SK-N-MC (cell line): ENCODE results near the gene AKAP6.

ENCODE experiments used
- DNase-seq: peaks from one replicate; pipeline ENCODE4 v3.0.0-alpha.2; 2011; ENCODE audit warnings: low read depth, low spot score
- H3K27ac ChIP-seq: fragments of 200-600 bp; sonication (generic); 2 replicates; pipeline ENCODE4 v1.5.1; 2016; ENCODE audit warnings: mixed run types
- H3K36me3 ChIP-seq: fragments of 200-600 bp; sonication (generic); 2 replicates; pipeline ENCODE4 v1.6.1; 2017; ENCODE audit warnings: antibody characterized with exemption, low read length, mixed read lengths; ENCODE audit not compliant: insufficient read depth
- H3K4me3 ChIP-seq: fragments of 200-600 bp; sonication (generic); 2 replicates; pipeline ENCODE4 v1.5.1; 2016
- H3K9ac ChIP-seq: fragments of 200-600 bp; sonication (generic); 2 replicates; pipeline ENCODE4 v1.8.0; 2017; ENCODE audit warnings: mixed run types, mixed read lengths; ENCODE audit not compliant: insufficient read length
- H3K9me3 ChIP-seq: fragments of 200-600 bp; sonication (generic); 2 replicates; pipeline ENCODE4 v1.6.1; 2017; ENCODE audit warnings: low read depth, mild to moderate bottlenecking, antibody characterized with exemption, low read length, moderate library complexity, mixed read lengths
- EZH2 ChIP-seq: fragments of 200-600 bp; sonication (generic); IDR thresholded peaks from one replicate; pipeline ENCODE4 v1.6.1; 2017; ENCODE audit warnings: antibody characterized with exemption
- FOXP2 ChIP-seq: optimal IDR thresholded peaks from 2 replicates; pipeline ENCODE3; 2011; ENCODE audit warnings: mild to moderate bottlenecking, moderate library complexity; ENCODE audit not compliant: insufficient read depth; ENCODE audit errors: extremely low read length, control extremely low read depth
- POLR2AphosphoS5 ChIP-seq: IDR thresholded peaks from 2 replicates; pipeline ENCODE4 v1.6.1; 2012; ENCODE audit warnings: mild to moderate bottlenecking, low read depth, low read length, borderline replicate concordance

AKAP6 gene

DNA sequence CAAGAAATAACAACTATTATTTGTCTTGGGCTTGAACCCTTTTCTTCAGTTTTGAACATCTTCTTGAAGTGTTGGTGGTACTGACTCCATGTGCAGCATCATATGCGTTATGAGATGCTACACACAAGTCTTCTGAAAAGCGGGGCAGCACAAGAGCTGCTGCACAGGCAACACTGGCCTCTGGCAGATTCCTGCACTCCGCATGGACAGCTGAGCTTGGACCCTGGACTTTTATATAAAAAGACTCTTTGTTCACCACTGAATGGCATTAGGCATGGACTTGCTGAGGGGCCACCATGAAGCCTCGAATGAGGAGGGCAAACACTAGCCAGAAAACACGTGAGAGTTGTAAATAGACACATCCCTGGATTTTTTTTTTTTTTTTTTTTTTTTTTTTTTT, 398.7 kb downstream of the AKAP6 start:
- DNase-seq: no peak
- Histone ChIP-seq H3K9ac (no peak overlapping the region), H3K36me3 (no peaks in the 10 kb centered on the region), H3K27ac (no peak overlapping the region), H3K9me3 (no peaks in the 10 kb centered on the region), H3K4me3 (no peak overlapping the region)
- TF ChIP-seq EZH2 (no peak), FOXP2 (no peak), POLR2AphosphoS5 (no peak)

DNA sequence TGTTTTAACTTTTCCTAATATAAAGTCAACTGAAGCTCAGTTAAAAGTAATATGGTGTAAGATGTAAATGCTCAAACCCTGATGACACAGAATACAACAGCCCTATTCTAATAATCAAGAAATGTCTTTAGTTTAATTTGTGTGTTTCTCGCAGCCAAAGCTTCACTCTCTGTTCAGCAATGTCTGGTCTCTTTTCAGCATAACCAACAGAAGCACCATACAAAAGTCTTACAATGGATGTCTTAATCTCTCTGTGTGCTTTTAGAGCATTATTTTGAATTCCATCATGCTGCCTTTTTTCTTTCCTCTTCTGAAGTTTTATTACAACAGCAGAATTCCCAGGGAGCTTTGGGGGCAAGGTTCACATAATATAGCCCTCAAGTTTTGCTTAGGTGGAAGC, 399.4 kb downstream of the AKAP6 start:
- DNase-seq: no peak
- no peak overlapping the region for H3K4me3 ChIP-seq

DNA sequence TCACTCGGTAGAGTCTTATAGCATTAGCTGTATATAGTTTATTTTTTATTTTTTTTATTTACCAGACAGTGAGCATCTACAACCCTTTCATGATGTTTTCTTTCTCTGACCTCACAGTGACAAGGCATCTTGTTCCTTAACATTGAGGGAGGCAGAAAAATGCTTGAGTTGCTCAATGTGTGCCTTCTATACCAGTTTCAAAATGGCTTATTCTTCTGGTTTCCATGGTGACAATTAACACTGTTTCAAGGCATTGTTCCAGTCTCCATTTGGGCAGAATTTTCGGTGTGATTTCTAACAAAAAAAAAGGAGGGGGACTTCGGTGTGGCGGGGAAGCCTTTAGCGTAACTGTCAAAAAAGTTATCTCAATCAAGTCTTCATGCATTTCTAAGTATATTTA, 399.9 kb downstream of the AKAP6 start:
- no peak overlapping the region for H3K9ac ChIP-seq
- H3K27ac ChIP-seq: no peak overlapping the region
- TF ChIP-seq POLR2AphosphoS5: no peak
- TF ChIP-seq EZH2: no peak
- TF ChIP-seq FOXP2: no peak
- no peaks in the 10 kb centered on the region for H3K9me3 ChIP-seq
- no peaks in the 10 kb centered on the region for H3K36me3 ChIP-seq
- DNase-seq: no peak
- H3K4me3 ChIP-seq: no peak overlapping the region

More for the DNA sequence above, 399.4 kb downstream of the AKAP6 start:
- Histone ChIP-seq H3K9ac (no peak overlapping the region), H3K9me3 (no peaks in the 10 kb centered on the region), H3K27ac (no peak overlapping the region), H3K36me3 (no peaks in the 10 kb centered on the region)
- no peak for TF ChIP-seq POLR2AphosphoS5
- TF ChIP-seq EZH2: no peak
- TF ChIP-seq FOXP2: no peak

DNA sequence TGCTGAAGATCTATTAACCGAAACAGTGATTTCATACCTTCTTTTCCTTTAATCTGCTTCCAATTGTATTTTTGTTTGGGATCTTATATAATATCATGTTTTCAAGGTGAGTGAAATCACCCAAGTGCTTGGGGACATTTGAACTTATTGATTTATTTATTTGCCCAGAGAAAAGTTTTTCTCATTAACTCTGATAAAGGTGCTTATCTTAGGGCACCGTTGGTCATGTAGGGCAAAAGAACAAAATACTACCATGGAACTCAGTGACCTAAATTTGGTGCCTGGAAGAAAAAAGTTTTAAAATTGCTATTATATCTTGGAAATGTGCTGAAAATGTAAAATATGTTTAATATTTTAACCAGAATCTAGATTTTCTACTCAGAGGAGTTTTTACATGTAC, 402.2 kb downstream of the AKAP6 start:
- no peak overlapping the region for H3K9ac ChIP-seq
- TF ChIP-seq FOXP2 (no peak), POLR2AphosphoS5 (no peak), EZH2 (no peak)
- H3K36me3 ChIP-seq: no peaks in the 10 kb centered on the region
- DNase-seq: no peak
- H3K9me3 ChIP-seq: no peaks in the 10 kb centered on the region
- no peak overlapping the region for H3K27ac ChIP-seq
- H3K4me3 ChIP-seq: no peak overlapping the region

DNA sequence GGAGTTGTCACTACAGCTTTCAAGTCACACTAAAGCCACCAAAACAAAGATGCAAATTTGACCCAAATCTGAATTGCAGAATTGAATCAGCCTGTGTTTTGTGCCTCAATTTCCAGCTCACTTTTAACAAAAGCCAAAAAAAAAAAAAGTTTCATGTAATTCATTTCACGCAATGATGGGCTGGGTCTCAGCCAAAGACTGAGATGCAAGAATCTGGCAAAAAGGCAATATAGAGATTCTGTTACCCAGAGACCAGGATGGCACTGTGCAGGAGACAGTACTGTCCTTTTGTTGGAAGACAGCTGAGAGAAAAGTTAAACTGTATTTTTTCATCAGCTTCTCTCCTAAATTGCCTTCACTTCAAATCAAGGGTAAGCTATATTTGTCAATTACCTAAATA, 403.9 kb downstream of the AKAP6 start:
- TF ChIP-seq EZH2 (no peak), FOXP2 (no peak), POLR2AphosphoS5 (no peak)
- Histone ChIP-seq H3K27ac (no peak overlapping the region), H3K4me3 (no peak overlapping the region), H3K36me3 (no peaks in the 10 kb centered on the region), H3K9ac (no peak overlapping the region), H3K9me3 (no peaks in the 10 kb centered on the region)
- no peak for DNase-seq

DNA sequence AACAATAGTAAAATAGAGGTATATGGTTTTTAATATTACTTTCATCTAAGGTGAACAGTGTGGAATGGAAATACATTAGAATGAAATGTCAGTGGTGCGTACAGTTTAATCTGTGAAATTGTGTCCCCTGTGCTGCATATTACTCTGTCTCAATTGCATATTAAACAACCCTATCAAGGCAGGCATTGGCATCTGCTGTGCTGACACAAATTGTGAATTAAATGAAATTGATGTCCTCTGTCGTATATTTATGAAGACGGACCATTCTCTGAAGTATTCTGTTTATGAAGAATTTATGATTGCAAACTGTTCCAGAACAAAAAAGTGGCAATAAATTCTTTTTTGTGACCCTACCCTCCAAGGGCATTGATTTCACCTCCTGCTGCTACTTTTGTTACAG, 405.2 kb downstream of the AKAP6 start:
- DNase-seq: no peak
- Histone ChIP-seq H3K4me3 (no peak overlapping the region), H3K9me3 (no peaks in the 10 kb centered on the region), H3K27ac (no peak overlapping the region), H3K36me3 (no peaks in the 10 kb centered on the region), H3K9ac (no peak overlapping the region)
- TF ChIP-seq POLR2AphosphoS5: no peak

DNA sequence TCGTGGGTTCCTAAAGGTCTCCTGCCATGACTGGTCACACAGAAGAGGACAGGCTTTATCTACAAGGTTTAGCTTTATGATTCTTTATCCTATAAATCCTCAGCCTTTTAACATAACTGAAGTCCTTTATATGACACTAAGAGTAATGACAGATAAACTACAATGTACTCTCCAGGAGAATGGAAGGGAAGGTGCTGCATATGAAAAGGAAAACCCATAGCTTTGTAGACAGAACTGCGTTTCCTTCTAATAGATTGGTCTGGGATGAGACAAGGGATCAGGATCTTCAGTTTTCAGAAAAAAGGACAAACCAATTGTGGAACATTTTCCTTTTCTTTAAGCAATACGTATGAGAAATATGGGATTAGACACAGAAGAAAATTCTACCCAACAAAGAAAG, 408.5 kb downstream of the AKAP6 start:
- no peak for TF ChIP-seq FOXP2
- TF ChIP-seq POLR2AphosphoS5: no peak
- TF ChIP-seq EZH2: no peak
- Histone ChIP-seq H3K9ac (no peak overlapping the region), H3K36me3 (no peaks in the 10 kb centered on the region), H3K27ac (no peak overlapping the region), H3K9me3 (no peaks in the 10 kb centered on the region), H3K4me3 (no peak overlapping the region)
- DNase-seq: no peak

DNA sequence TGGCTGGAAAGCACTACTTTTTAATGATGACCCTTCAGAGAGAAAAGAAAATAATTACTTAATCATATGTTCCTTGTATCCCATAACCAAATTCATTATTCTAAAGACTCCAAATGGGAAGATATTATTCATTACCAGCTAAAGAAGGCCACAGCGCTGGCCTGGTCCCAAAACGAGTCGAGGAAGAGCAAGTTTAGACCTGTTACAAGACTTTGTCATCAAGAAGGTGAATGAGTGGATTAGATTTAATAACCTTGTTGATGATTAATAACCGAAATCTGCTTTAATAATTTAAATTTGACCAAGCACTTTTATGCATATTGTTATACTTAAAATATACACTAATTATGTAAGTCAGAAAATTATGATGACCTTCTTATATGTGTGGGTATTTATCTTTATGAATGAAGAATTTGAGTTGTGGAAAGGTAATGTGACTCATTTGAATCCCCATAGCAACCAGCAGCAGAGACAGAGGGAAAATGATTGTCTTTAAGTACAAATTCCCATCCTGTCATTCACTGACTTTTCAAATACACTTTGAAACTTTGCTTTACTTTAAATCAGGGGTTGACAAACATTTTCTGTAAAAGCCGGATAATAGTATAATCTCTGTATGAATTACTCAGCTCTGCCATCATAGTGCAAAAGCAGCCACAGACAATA, 409.2 kb downstream of the AKAP6 start:
- Histone ChIP-seq H3K27ac (no peak overlapping the region), H3K9me3 (no peaks in the 10 kb centered on the region), H3K4me3 (no peak overlapping the region), H3K9ac (no peak overlapping the region), H3K36me3 (no peaks in the 10 kb centered on the region)
- TF ChIP-seq FOXP2: no peak
- no peak for TF ChIP-seq POLR2AphosphoS5
- no peak for TF ChIP-seq EZH2
- no peak for DNase-seq

DNA sequence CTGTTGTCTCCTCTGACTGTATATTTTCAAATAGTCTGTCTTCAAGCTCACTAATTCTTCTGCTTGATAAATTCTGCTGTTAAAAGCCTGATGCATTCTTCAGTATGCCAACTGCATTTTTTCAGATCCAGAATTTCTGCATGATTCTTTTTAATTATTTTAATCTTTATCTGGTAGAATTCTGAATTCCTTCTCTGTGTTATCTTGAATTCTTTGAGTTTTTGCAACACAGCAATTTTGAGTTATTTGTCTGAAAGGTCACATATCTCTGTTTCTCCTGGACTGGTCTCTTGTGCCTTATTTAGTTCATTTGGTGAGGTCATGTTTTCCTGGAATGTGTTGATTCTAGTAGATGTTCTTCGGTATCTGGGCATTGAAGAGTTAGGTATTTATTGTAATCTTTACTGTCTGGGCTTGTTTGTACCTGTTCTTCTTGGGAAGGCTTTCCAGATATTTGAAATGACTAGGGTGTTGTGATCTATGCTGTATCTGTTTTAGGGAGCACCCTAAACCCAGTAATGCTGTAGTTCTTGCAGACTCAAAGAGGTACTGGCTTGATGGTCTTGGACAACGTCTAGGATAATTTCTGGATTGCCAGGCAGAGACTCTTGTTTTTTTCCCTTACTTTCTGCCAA, 415.8 kb downstream of the AKAP6 start:
- Histone ChIP-seq H3K27ac (no peak overlapping the region), H3K9me3 (no peaks in the 10 kb centered on the region), H3K9ac (no peak overlapping the region), H3K4me3 (no peak overlapping the region), H3K36me3 (no peaks in the 10 kb centered on the region)
- TF ChIP-seq FOXP2 (no peak), POLR2AphosphoS5 (no peak), EZH2 (no peak)
- no peak for DNase-seq
